ENCODE results near the gene ZNF423.

Gene ZNF423

GRCh38 chr16:49851468-49851787 is 4.5 kb downstream of the ZNF423 start:
- no peak for TF ChIP-seq JUND (IDR thresholded peaks at IDR 0.05; ENCODE audit: low read depth)
- in situ Hi-C loops (cut with HindIII; ENCODE audit: low pct_unique_long_range_greater_than_20kb, low sequenced_read_pairs), result no loop called here
- no peak for DNase-seq (ENCODE audit: low read depth in 1 of 2, low spot score in 1 of 2)

- no peak for TF ChIP-seq JUND (IDR thresholded peaks at IDR 0.05; ENCODE audit: low read depth)
- DNase-seq (ENCODE audit: low read depth in 1 of 2, low spot score in 1 of 2), result no peak
- in situ Hi-C loops (cut with HindIII; ENCODE audit: low pct_unique_long_range_greater_than_20kb, low sequenced_read_pairs), result no loop called here
Observed at GRCh38 chr16:49850558-49851467, 5.1 kb downstream of the ZNF423 start.

DNA sequence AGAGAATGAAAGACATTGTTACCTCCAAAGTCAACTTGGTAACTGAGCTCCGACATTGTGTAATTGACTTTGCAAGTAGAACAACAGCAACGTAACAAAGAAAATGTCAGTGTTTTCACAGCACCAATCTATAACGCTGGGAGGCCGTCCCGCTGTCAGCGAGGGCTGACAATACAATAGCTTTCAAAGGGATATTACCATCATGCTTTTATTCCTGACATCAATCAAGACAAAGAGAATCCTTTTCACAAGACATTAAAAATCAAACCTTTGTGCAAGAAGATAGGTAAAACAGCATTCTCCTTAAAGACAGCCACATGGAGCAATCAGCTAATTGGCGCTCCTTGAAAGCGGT is 6.2 kb downstream of the ZNF423 start:
- in situ Hi-C loops (cut with HindIII; ENCODE audit: low pct_unique_long_range_greater_than_20kb, low sequenced_read_pairs), result no loop called here
- DNase-seq (ENCODE audit: low read depth in 1 of 2, low spot score in 1 of 2), result no peak
- TF ChIP-seq JUND (IDR thresholded peaks at IDR 0.05; ENCODE audit: low read depth), result no peak

GRCh38 chr16:49849037-49849753 is 6.7 kb downstream of the ZNF423 start:
- TF ChIP-seq JUND (IDR thresholded peaks at IDR 0.05; ENCODE audit: low read depth), result no peak
- DNase-seq (ENCODE audit: low read depth in 1 of 2, low spot score in 1 of 2), result no peak
- in situ Hi-C loops (cut with HindIII; ENCODE audit: low pct_unique_long_range_greater_than_20kb, low sequenced_read_pairs), result no loop called here

- DNase-seq (ENCODE audit: low read depth in 1 of 2, low spot score in 1 of 2), result no peak
- in situ Hi-C loops (cut with HindIII; ENCODE audit: low pct_unique_long_range_greater_than_20kb, low sequenced_read_pairs), result no loop called here
- TF ChIP-seq JUND (IDR thresholded peaks at IDR 0.05; ENCODE audit: low read depth), result no peak
Observed at GRCh38 chr16:49848530-49848929, 7.4 kb downstream of the ZNF423 start.

DNA sequence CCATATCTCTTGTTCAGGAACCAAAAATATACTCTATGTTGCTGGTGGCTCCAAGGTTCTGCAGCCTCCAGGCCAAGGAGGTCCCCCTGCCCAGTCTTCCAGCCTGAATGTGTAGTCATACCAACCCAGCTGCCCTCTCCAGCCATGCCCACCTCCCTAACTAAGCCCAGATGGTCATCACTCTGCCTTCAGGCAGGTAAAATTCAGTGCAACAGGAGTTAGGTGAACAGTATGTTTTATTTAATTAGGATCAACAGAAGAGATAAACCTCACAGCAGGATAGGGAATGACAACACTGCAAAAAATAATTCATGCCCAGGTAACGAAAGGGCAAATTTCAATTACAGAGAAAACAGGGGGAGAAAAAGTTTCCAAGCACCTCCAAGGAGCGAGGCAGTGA is 9.1 kb downstream of the ZNF423 start:
- no peak for DNase-seq (ENCODE audit: low read depth in 1 of 2, low spot score in 1 of 2)
- TF ChIP-seq JUND (IDR thresholded peaks at IDR 0.05; ENCODE audit: low read depth), result no peak
- in situ Hi-C loops (cut with HindIII; ENCODE audit: low pct_unique_long_range_greater_than_20kb, low sequenced_read_pairs), result no loop called here

DNA sequence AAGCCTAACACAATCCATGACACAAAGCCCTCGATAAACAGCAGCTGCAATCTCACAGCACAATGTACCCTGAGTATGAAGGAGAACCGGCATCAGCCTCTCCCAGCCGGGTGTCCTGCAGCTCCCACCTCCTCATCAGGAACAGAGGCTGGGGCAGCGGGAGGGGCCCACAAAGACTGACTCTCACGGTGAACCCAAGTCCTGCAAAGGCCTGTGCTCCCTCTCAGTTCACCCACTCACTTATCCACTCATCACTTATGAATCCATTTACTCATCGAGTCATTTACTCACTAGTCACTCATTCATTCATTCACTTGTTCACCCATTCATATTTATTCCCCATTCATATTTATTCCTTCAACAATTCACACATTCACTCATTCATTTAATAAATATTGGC is 11.6 kb downstream of the ZNF423 start:
- DNase-seq (ENCODE audit: low read depth in 1 of 2, low spot score in 1 of 2), result no peak
- in situ Hi-C loops (cut with HindIII; ENCODE audit: low pct_unique_long_range_greater_than_20kb, low sequenced_read_pairs), result no loop called here
- no peak for TF ChIP-seq JUND (IDR thresholded peaks at IDR 0.05; ENCODE audit: low read depth)

DNA sequence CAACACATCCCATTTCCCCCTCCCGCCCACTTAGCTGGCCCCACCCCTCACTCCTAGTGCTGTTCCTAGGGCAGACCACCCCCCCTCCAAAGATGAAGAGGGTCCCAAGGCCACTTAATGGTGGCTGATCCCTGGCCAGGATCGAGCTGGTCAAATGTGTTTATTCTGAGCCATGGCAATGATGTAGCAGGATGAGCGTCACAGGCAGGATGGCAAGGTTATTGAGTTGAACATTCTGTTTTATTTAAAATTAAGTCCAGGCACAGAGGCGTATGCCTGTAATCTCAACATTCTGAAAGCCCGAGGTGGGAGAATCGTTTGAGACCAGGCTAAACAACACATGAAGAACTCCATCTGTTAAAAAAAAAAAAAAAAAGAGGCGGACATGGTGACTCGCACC is 12.2 kb downstream of the ZNF423 start:
- no peak for TF ChIP-seq JUND (IDR thresholded peaks at IDR 0.05; ENCODE audit: low read depth)
- in situ Hi-C loops (cut with HindIII; ENCODE audit: low pct_unique_long_range_greater_than_20kb, low sequenced_read_pairs), result no loop called here
- no peak for DNase-seq (ENCODE audit: low read depth in 1 of 2, low spot score in 1 of 2)

- in situ Hi-C loops (cut with HindIII; ENCODE audit: low pct_unique_long_range_greater_than_20kb, low sequenced_read_pairs), result no loop called here
- TF ChIP-seq JUND (IDR thresholded peaks at IDR 0.05; ENCODE audit: low read depth), result no peak
- DNase-seq (ENCODE audit: low read depth in 1 of 2, low spot score in 1 of 2), result no peak
Observed at GRCh38 chr16:49842972-49843371, 12.9 kb downstream of the ZNF423 start.

DNA sequence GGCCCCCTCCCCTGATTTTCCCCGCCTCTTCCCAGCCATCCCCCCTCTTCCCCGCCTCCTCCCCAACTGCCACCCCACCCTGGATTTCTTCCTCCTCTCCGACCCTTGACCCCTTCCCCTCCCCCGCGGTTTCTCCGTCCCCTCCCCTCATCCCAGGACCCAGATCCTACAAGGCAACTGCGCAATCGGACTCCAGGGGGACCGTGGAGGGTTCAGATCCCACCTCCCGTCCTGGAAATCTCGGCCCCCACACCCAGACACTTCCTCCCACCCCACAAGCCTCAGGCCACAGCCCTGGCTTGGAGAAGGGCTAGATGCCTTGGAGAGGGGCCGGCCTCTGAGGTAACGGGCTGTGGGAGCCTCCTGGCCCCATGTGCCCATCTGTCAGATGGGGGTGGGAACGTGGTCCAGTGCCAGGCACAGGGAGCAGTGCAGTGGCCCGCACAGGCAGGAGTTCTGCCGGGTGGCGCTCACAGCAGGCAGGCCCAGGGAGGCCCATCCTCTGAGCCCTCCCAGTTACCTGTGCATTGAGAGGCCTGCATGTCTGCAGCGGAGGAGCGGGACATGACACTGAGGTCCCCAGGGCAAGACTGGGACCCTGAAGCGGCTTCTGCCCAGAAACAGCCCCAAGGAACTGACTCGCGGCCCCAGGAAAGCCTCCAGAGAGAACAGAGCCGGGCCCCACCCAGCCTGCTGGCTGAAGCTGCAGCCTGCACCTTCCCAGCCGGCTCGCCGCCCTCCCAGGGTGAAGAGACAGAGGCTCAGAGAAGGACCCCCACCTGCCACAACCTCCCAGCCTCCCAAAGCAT is 16.7 kb downstream of the ZNF423 start:
- TF ChIP-seq JUND (IDR thresholded peaks at IDR 0.05; ENCODE audit: low read depth), result no peak
- in situ Hi-C loops (cut with HindIII; ENCODE audit: low pct_unique_long_range_greater_than_20kb, low sequenced_read_pairs), result no loop called here
- no peak for DNase-seq (ENCODE audit: low read depth in 1 of 2, low spot score in 1 of 2)

DNA sequence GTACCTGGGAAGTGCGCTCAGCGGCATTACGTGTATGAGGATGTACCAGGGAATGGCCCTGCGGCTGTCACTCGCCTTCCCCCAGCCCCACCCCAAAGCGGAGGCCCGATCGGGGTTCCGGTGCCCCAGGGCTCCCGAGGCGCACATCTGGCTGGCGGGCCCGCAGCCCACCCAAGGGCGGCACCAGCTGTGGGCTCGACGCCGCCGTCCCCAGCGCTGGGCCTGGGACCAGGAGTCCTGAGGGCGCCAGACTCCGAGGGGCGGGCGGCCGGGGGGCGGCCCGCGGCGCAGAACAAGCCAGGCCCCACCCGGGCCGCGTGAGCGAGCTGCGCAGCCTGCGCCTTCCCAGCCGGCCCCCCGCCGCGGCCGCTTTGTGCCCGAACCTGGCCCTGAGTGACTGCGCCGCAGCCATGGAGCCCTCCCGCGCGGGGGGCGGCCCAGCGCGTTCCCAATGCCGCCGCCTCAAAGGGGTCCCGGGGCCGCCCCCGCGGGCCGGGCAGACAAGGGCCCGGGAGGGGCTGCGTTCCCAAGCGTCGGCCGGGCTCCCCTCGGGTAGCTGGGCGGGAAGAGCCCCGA is 17.4 kb downstream of the ZNF423 start:
- no peak for DNase-seq (ENCODE audit: low read depth in 1 of 2, low spot score in 1 of 2)
- in situ Hi-C loops (cut with HindIII; ENCODE audit: low pct_unique_long_range_greater_than_20kb, low sequenced_read_pairs), result no loop called here
- no peak for TF ChIP-seq JUND (IDR thresholded peaks at IDR 0.05; ENCODE audit: low read depth)

DNA sequence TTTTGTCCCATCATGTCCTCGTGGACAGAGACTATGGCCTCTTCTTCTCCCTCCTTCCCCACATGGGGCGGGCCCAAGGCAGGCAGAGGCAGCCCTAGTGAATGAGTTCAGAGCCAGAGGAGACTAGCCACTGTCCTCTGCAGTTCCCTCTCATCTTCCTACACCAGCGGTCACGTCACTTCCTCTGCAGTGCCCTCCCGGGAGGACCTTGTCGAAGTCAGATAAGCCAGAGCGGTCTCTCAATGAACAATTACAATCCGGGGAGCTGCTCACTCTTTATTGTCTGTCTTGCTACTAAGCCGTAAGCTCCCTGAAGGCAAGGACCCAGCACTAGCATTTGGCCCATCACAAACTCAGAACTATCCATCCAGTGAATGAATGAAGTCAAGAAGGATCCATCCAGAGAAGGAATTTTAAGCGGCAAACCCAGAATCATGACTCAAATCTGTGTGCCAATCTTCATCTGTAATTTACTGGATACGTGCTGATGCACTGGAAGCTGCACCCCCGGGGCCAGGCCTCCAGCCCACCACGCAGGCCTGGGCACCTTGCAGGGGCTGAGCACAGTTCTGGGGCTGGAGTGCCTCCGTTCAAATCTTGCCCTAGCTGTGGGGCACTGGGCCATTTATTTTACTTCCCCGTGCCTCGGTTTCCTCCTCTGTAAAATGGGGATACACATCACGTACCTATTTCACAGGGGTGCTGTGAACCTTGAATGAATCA is 18.1 kb downstream of the ZNF423 start:
- in situ Hi-C loops (cut with HindIII; ENCODE audit: low pct_unique_long_range_greater_than_20kb, low sequenced_read_pairs), result no loop called here
- DNase-seq (ENCODE audit: low read depth in 1 of 2, low spot score in 1 of 2), result no peak
- TF ChIP-seq JUND (IDR thresholded peaks at IDR 0.05; ENCODE audit: low read depth), result no peak

All from T47D (cell line).